Large intestine (tissue), 3 donors: ENCODE results near the gene GKN2. TPM values are rescaled to one million over a fixed set of nuclear protein-coding genes. Genes with fewer than 3 reads are reported as not detected.

Experiments used
- DNase-seq, 2 donors: peaks; one replicate each; pipeline versions ENCODE4 v3.0.0 to v3.0.0-alpha.2; 2013
- H3K27ac ChIP-seq: one replicate; pipeline ENCODE4 v1.5.1; 2013; ENCODE audit warnings: low read length
- H3K27me3 ChIP-seq: 2 replicates; pipeline ENCODE4 v1.6.1; 2013; ENCODE audit warnings: low read length; ENCODE audit not compliant: control insufficient read depth, insufficient read depth
- H3K36me3 ChIP-seq: 2 replicates; pipeline ENCODE4 v1.6.1; 2013; ENCODE audit warnings: low read length; ENCODE audit not compliant: control insufficient read depth, insufficient read depth
- H3K4me1 ChIP-seq: one replicate; pipeline ENCODE4 v1.6.1; 2013; ENCODE audit warnings: low read length; ENCODE audit not compliant: control insufficient read depth, insufficient read depth
- H3K4me3 ChIP-seq: one replicate; pipeline ENCODE4 v1.5.1; 2013; ENCODE audit warnings: low read length
- H3K9me3 ChIP-seq: one replicate; pipeline ENCODE4 v1.6.1; 2013; ENCODE audit warnings: mild to moderate bottlenecking, low read depth, low read length, moderate library complexity; ENCODE audit not compliant: control insufficient read depth
- WGBS: methylation state at CpG from one replicate; pipeline ENCODE4 v1.1.5; 2013; ENCODE audit warnings: low lambda C conversion rate; ENCODE audit not compliant: insufficient coverage; 5-methylcytosine and 5-hydroxymethylcytosine counted together
- polyA plus RNA-seq: library from polyadenylated mRNA; unstranded; fragments of 120-200 nt; gene quantifications from one replicate; pipeline ENCODE4 v1.2.1, GENCODE V29; 2013

The GKN2 gene
- polyA plus RNA-seq, 1 donor, result 0.10 TPM

- WGBS, result 83% methylated on average over 1 of the region's 5 CpGs
- Histone ChIP-seq H3K36me3 (no peaks in the 10 kb centered on the region), H3K27me3 (no peaks in the 10 kb centered on the region), H3K9me3 (peaks cover 4% of the 10 kb centered on the region), H3K4me3 (no peak overlapping the region), H3K27ac (no peak overlapping the region), H3K4me1 (no peaks in the 10 kb centered on the region)
- no peak for DNase-seq
Observed at GRCh38 chr2:68937346-68938055, 15.2 kb downstream of the GKN2 start.

DNA sequence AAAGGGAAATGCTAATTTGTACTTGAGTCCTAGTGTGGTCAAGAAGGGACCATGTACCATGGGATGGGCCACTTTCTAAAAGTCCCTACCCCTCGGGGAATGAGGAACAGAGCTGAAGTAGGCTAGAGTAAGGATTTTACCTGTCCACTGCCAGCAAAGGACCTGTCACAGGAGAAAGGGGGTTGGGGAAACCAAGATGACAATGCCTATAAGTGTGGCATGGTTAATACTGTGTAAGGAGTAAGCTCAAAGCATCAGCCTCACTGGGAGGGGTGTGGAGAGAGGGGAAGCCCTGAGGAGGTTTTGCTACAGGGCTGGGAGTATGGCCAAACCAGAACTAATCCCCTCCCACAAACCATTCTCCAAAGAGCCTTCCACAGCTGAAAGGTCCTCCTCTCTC lies 15.8 kb downstream of the GKN2 start:
- no peak for DNase-seq
- Histone ChIP-seq H3K4me3 (no peak overlapping the region), H3K27ac (no peak overlapping the region), H3K9me3 (peaks cover 4% of the 10 kb centered on the region), H3K36me3 (no peaks in the 10 kb centered on the region), H3K4me1 (no peaks in the 10 kb centered on the region), H3K27me3 (no peaks in the 10 kb centered on the region)
- no CpG with 5 or more reads among the region's 1 CpG for WGBS

GRCh38 chr2:68936427-68936826 lies 16.3 kb downstream of the GKN2 start:
- no CpG with 5 or more reads among the region's 2 CpGs for WGBS
- Histone ChIP-seq H3K4me3 (no peak overlapping the region), H3K36me3 (no peaks in the 10 kb centered on the region), H3K27ac (no peak overlapping the region), H3K4me1 (no peaks in the 10 kb centered on the region), H3K27me3 (no peaks in the 10 kb centered on the region), H3K9me3 (peaks cover 4% of the 10 kb centered on the region)
- no peak for DNase-seq

GRCh38 chr2:68935471-68935870 lies 17.2 kb downstream of the GKN2 start:
- no peak for DNase-seq
- WGBS, result no CpG with 5 or more reads among the region's 5 CpGs
- no peak overlapping the region for H3K27ac ChIP-seq
- no peaks in the 10 kb centered on the region for H3K36me3 ChIP-seq
- no peaks in the 10 kb centered on the region for H3K27me3 ChIP-seq
- no peak overlapping the region for H3K4me3 ChIP-seq
- no peaks in the 10 kb centered on the region for H3K4me1 ChIP-seq
- peaks cover 4% of the 10 kb centered on the region for H3K9me3 ChIP-seq

- Histone ChIP-seq H3K4me3 (no peak overlapping the region), H3K36me3 (no peaks in the 10 kb centered on the region), H3K4me1 (no peaks in the 10 kb centered on the region), H3K27ac (no peak overlapping the region), H3K27me3 (no peaks in the 10 kb centered on the region), H3K9me3 (no peaks in the 10 kb centered on the region)
- no CpG with 5 or more reads among the region's 3 CpGs for WGBS
- DNase-seq, result no peak
Observed at GRCh38 chr2:68934021-68934420, 18.7 kb downstream of the GKN2 start.

GRCh38 chr2:68932402-68932801 lies 20.3 kb downstream of the GKN2 start:
- H3K4me3 ChIP-seq, result no peak overlapping the region
- DNase-seq, result no peak
- WGBS, result no CpG with 5 or more reads among the region's 4 CpGs

DNA sequence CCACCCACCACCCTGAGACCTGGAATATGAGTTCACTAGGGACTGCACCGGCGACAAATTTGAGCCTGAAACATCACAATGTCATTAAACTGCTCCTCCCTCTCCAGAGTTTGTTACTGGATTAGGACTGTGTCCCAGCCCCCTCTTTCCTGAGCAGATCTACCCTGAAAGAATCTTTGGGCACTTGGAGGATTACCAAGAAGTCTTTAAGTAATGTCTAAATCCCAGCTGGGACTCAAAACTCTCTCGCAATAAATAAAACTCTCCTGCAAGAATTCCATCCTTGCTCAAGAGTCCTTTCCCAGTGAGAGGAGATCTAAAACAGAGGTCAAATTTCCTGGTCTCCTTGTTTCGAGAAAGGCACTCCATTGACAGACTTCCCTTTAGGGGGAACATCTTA lies 20.9 kb downstream of the GKN2 start:
- Histone ChIP-seq H3K4me3 (no peak overlapping the region), H3K36me3 (no peaks in the 10 kb centered on the region), H3K27me3 (no peaks in the 10 kb centered on the region), H3K9me3 (no peaks in the 10 kb centered on the region), H3K4me1 (no peaks in the 10 kb centered on the region), H3K27ac (no peak overlapping the region)
- no CpG with 5 or more reads among the region's 4 CpGs for WGBS
- DNase-seq, result no peak

More at GRCh38 chr2:68932402-68932801, 20.3 kb downstream of the GKN2 start:
- Histone ChIP-seq H3K27me3 (no peaks in the 10 kb centered on the region), H3K4me1 (no peaks in the 10 kb centered on the region), H3K36me3 (no peaks in the 10 kb centered on the region), H3K9me3 (no peaks in the 10 kb centered on the region), H3K27ac (no peak overlapping the region)

DNA sequence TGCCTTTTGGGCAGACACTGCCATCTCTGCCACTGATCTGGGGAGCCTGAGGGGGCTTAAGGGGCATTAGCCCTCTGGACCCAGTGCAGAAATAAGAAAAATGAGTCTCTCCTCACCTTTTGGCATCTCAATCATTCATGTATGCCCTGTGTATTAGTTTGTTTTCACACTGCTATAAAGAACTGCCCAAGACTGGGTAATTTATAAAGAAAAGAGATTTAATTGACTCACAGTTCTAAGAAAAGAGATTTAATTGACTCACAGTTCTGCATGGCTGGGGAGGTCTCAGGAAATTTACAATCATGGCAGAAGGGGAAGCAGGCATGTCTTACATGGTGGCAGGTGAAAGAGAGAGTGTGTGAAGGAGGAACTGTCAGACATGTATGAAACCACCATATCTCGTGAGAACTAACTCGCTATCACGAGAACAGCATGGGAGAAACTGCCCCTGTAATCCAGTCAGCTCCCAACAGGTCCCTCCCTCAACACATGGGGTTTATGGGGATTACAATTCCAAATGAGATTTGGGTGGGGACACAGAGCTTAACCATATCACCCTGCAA lies 21.5 kb downstream of the GKN2 start:
- Histone ChIP-seq H3K36me3 (no peaks in the 10 kb centered on the region), H3K27me3 (no peaks in the 10 kb centered on the region), H3K27ac (no peak overlapping the region), H3K4me3 (no peak overlapping the region), H3K9me3 (no peaks in the 10 kb centered on the region), H3K4me1 (no peaks in the 10 kb centered on the region)
- WGBS, result no CpG with 5 or more reads among the region's 3 CpGs
- no peak for DNase-seq

GRCh38 chr2:68926796-68927195 lies 25.9 kb downstream of the GKN2 start:
- no peaks in the 10 kb centered on the region for H3K4me1 ChIP-seq
- no peaks in the 10 kb centered on the region for H3K36me3 ChIP-seq
- no peak overlapping the region for H3K4me3 ChIP-seq
- no peak overlapping the region for H3K27ac ChIP-seq
- H3K27me3 ChIP-seq, result peaks cover 2% of the 10 kb centered on the region
- DNase-seq, result no peak
- H3K9me3 ChIP-seq, result no peaks in the 10 kb centered on the region
- WGBS, result no CpG with 5 or more reads among the region's 4 CpGs

GRCh38 chr2:68925295-68925896 lies 27.3 kb downstream of the GKN2 start:
- DNase-seq, result peak in 1 of 2 donors; percentile 17
- H3K4me3 ChIP-seq, result no peak overlapping the region

More at GRCh38 chr2:68925295-68925896, 27.3 kb downstream of the GKN2 start:
- peaks cover 2% of the 10 kb centered on the region for H3K27me3 ChIP-seq
- H3K4me1 ChIP-seq, result no peaks in the 10 kb centered on the region
- 45% methylated on average over 3 of the region's 9 CpGs for WGBS
- no peaks in the 10 kb centered on the region for H3K36me3 ChIP-seq
- no peak overlapping the region for H3K27ac ChIP-seq
- H3K9me3 ChIP-seq, result no peaks in the 10 kb centered on the region
